Uterus (tissue), 4 donors: Measurements from ENCODE around the gene PMS1. TPM values are rescaled to one million over a fixed set of nuclear protein-coding genes. Genes with fewer than 3 reads are reported as not detected.

ENCODE experiments used
- DNase-seq, 2 donors: peaks; one replicate each; pipeline ENCODE4 v3.0.0-alpha.2; 2019 to 2020
- H3K27ac ChIP-seq, 2 donors: fragments of 200-600 bp; sonication (generic); 1 replicate in 1 of 2; 2 replicates in 1 of 2; pipeline ENCODE4 v1.5.1; 2016 to 2018
- H3K27me3 ChIP-seq, 2 donors: fragments of 200-600 bp; sonication (generic); one replicate each; pipeline ENCODE4 v1.5.1; 2018 to 2019; ENCODE audit warnings: control low read depth in 1 of 2
- H3K36me3 ChIP-seq, 2 donors: fragments of 200-600 bp; sonication (generic); one replicate each; pipeline ENCODE4 v1.5.1; 2019; ENCODE audit warnings: control low read depth in 1 of 2
- H3K4me1 ChIP-seq, 2 donors: fragments of 200-600 bp; sonication (generic); one replicate each; pipeline ENCODE4 v1.5.1; 2018 to 2019; ENCODE audit warnings: control low read depth in 1 of 2
- H3K4me3 ChIP-seq, 2 donors: fragments of 200-600 bp; sonication (generic); 1 replicate in 1 of 2; 2 replicates in 1 of 2; pipeline ENCODE4 v1.5.1; 2018 to 2019; ENCODE audit warnings: mild to moderate bottlenecking in 1 of 2
- H3K9me3 ChIP-seq, 2 donors: fragments of 200-600 bp; sonication (generic); one replicate each; pipeline ENCODE4 v1.5.1; 2019; ENCODE audit warnings: control low read depth in 1 of 2
- POLR2A ChIP-seq, 2 donors: fragments of 450-650 bp; IDR thresholded peaks; one replicate each; pipeline ENCODE4 v1.6.1; 2016; ENCODE audit warnings: antibody characterized with exemption in 2 of 2, mild to moderate bottlenecking in 1 of 2, moderate library complexity in 1 of 2
- intact Hi-C: fragments of 100-400 bp; cut with DNase I; formaldehyde crosslinking; loops from one replicate; pipeline ENCODE4 v1.15.1; 2023; ENCODE audit warnings: low total_unique reads
- total RNA-seq, 4 donors: library from RNA; depleted of rRNA in 3 of 4; stranded (reverse); fragments of >200 nt in 3 of 4; gene quantifications; one replicate each; pipeline versions ENCODE4 v1.1.0 to v1.2.4, GENCODE V29; 2014 to 2023
- TF ChIP-seq, protein P1 (sequence below), 4 experiments: fragments of 200-600 bp in 2 of 4; fragments of 450-650 bp in 2 of 4; sonication (generic) in 2 of 4; IDR thresholded peaks; one replicate each; pipeline ENCODE4 v1.5.1; 2016 to 2019; ENCODE audit warnings: antibody characterized with exemption in 4 of 4, mild to moderate bottlenecking in 2 of 4, moderate library complexity in 1 of 4
- donor health status: DM: yes; HTN: yes; CAD: no.

The PMS1 gene
- total RNA-seq, 4 donors from 2014 or later, result 25.0 to 149 (median 58.5) TPM

DNA sequence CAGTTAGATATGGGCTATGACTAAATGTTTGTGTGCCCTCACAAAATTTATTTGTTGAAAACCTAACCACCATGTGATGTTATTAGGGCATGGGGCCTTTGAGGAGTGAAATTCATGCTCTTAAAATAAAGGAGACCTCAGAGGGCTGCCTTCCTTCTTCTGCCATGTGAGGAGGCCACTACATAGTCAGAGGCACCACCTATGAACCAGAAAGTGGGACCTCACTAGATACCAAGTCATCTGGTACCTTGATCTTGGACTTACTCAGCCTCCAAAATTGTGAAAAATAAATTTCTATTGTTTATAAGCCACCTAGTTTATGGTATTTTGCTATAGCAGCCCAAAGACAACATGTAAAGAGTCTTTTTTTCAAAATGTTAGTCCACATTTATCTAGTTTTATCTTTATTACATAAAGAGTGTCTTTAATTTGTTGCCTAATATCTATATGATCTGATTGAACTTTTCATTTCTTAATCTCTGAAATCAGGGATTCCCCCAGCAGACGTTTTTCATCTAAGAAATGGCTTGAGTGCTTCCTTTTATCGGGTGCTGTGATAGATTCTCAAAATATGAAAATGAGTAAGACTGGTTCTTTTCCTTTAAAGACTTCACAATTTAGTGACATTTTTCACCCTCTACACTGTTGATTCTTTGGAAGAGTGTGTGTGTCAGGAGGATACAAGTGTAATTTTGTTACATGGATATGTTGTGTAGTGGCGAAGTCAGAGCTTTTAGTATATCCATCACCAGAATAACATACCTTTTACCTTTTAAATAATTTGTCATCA, 34.2 kb downstream of the PMS1 start:
- intact Hi-C loops, result no loop called here
- no peaks in the 10 kb centered on the region for H3K36me3 ChIP-seq

DNA sequence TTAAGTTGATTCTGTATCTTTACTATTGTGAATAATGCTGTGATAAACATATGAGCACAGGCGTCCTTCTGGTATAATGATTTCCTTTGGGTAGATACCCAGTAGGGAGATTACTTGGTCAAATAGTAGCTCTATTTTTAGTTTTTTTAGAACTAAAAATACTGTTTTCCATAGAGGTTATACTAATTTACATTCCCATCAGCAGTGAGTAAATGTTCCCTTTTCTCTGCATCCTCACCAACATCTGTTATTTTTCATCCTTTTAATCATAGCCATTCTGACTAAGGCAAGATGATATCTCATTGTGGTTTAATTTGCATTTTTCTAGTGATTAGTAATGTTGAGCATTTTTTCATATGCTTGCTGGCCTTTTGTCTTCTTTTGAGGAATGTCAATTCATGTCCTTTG, 35.1 kb downstream of the PMS1 start:
- Histone ChIP-seq H3K36me3 (no peaks in the 10 kb centered on the region), H3K9me3 (no peaks in the 10 kb centered on the region), H3K27me3 (no peaks in the 10 kb centered on the region), H3K4me3 (no peak overlapping the region), H3K27ac (no peak overlapping the region), H3K4me1 (peaks cover 0 to 5% of the 10 kb centered on the region in 2 donors)
- no peak for DNase-seq
- intact Hi-C loops, result no loop called here
- TF ChIP-seq, protein P1, sequence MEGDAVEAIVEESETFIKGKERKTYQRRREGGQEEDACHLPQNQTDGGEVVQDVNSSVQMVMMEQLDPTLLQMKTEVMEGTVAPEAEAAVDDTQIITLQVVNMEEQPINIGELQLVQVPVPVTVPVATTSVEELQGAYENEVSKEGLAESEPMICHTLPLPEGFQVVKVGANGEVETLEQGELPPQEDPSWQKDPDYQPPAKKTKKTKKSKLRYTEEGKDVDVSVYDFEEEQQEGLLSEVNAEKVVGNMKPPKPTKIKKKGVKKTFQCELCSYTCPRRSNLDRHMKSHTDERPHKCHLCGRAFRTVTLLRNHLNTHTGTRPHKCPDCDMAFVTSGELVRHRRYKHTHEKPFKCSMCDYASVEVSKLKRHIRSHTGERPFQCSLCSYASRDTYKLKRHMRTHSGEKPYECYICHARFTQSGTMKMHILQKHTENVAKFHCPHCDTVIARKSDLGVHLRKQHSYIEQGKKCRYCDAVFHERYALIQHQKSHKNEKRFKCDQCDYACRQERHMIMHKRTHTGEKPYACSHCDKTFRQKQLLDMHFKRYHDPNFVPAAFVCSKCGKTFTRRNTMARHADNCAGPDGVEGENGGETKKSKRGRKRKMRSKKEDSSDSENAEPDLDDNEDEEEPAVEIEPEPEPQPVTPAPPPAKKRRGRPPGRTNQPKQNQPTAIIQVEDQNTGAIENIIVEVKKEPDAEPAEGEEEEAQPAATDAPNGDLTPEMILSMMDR (IDR thresholded peaks at IDR 0.05), result no peak
- no peak for TF ChIP-seq POLR2A (IDR thresholded peaks at IDR 0.05)

More for the DNA sequence above, 34.2 kb downstream of the PMS1 start:
- H3K27ac ChIP-seq, result no peak overlapping the region
- H3K9me3 ChIP-seq, result no peaks in the 10 kb centered on the region
- DNase-seq, result no peak
- H3K4me3 ChIP-seq, result no peak overlapping the region
- no peaks in the 10 kb centered on the region for H3K27me3 ChIP-seq
- peaks cover 0 to 5% of the 10 kb centered on the region in 2 donors for H3K4me1 ChIP-seq
- TF ChIP-seq, protein P1 (IDR thresholded peaks at IDR 0.05), result no peak
- TF ChIP-seq POLR2A (IDR thresholded peaks at IDR 0.05), result no peak

DNA sequence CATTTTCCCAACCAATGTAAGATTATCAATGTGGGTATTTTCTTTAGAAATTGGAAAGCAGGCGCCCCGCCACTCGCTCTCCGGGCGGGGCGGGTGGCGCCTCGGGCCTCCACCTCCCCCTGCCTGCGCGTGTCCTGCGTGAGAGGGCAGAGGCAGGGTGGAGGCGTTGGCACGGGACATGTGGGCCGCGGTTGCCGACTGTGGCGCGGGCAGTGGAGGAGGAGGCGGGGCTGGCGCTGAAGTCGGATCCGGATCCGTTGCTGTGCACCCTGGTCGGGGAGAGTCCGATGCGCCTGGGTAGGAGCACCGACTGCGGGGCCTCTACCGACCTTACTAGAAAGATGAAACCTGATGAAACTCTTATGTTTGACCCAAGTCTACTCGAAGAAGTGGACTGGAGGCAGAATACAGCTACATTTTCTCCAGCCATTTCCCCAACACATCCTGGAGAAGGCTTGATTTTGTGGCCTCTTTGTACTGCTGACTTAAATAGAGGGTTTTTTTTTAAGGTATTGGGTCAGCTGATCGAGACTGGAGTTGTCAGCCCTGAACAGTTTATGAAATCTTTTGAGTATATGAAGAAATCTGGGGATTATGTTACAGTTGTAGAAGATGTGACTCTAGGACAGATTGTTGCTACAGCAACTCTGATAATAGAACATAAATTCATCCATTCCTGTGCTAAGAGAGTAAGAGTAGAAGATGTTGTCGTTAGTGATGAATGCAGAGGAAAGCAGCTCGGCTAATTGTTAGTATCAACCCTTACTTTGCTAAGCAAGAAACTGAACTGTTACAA, 37.9 kb downstream of the PMS1 start:
- H3K36me3 ChIP-seq, result no peaks in the 10 kb centered on the region
- no peak for TF ChIP-seq POLR2A (IDR thresholded peaks at IDR 0.05)
- TF ChIP-seq, protein P1 (IDR thresholded peaks at IDR 0.05), result no peak
- no peaks in the 10 kb centered on the region for H3K27me3 ChIP-seq
- peak overlapping the region; percentile 6 to 12 for H3K27ac ChIP-seq
- intact Hi-C loops, result no loop called here
- DNase-seq, result no peak
- H3K4me1 ChIP-seq, result peaks cover 0 to 14% of the 10 kb centered on the region in 2 donors
- H3K9me3 ChIP-seq, result no peaks in the 10 kb centered on the region
- H3K4me3 ChIP-seq, result no peak overlapping the region

DNA sequence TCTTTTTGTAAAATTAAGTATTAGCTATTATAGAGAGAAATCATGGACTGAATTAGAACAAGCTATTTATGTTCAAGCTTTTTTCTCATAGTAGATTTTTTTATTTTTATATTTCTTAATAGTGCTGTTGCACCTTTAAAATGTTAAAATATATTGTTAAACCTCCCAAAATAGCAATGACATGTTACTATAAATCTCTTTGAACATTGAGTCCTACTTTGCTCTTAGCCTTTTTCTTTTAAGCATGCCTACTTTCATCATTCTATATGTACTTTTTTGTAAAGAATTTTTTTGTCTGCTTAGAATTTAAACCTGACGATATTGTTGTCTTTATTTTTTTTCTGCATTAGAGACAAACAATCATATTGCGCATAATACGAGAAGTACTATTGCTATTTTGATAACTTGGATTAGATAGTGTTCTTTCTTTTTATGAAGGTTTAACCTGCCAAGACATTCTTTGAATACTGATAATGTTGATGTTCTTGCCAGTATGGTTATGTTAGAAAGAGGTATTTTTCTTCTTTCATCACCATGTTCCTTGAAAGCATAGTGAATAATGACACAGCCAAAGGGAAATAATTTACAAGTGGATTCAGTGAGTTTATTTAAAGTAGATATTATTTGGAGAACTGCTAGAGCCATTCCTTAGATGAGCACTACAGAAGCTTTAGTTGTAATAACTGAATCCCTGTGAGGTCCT, 40.6 kb downstream of the PMS1 start:
- Histone ChIP-seq H3K9me3 (no peaks in the 10 kb centered on the region), H3K27me3 (no peaks in the 10 kb centered on the region), H3K4me3 (no peak overlapping the region), H3K4me1 (peaks cover 0 to 14% of the 10 kb centered on the region in 2 donors), H3K36me3 (no peaks in the 10 kb centered on the region), H3K27ac (no peak overlapping the region)
- DNase-seq, result no peak
- intact Hi-C loops, result no loop called here
- TF ChIP-seq, protein P1 (IDR thresholded peaks at IDR 0.05), result no peak
- no peak for TF ChIP-seq POLR2A (IDR thresholded peaks at IDR 0.05)
